HG03565 (cell line): ENCODE results near the gene CPA2.
"Not testable (repeated sequence)": the region's sequence is repeated elsewhere in the genome, so short reads cannot be mapped to it uniquely, and the experiment has no call there.

Experiments
- ATAC-seq: cut with Tn5 transposase; IDR thresholded peaks from one replicate; pipeline ENCODE4 v1.9.1; 2021; ENCODE audit warnings: mild to moderate bottlenecking, moderate library complexity; ENCODE audit not compliant: unreplicated experiment

The CPA2 gene

GRCh38 chr7:130249626-130250025 is 17.0 kb upstream of the CPA2 start:
- not testable (repeated sequence) for ATAC-seq

GRCh38 chr7:130254555-130254954 is 12.1 kb upstream of the CPA2 start:
- no peak for ATAC-seq

DNA sequence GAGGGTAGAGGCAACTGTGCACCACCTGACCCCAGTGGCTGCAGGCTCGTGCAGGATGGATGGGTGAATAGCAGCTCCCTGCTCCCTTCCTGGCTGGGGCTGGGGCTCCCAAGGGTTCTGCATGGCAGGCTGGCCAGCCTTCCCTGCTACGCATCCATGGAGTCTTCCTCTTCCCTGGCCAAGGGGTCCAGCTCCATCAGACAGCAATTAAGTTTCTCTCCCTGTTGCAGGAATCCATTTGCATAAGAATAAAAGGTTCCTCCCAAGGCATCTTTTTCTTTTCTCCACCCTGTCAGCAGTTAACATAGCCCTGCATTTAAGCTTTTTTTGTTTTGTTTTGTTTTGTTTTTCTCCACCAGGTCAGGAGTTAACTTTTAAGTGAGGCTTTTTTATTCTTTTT is 10.0 kb upstream of the CPA2 start:
- no peak for ATAC-seq

DNA sequence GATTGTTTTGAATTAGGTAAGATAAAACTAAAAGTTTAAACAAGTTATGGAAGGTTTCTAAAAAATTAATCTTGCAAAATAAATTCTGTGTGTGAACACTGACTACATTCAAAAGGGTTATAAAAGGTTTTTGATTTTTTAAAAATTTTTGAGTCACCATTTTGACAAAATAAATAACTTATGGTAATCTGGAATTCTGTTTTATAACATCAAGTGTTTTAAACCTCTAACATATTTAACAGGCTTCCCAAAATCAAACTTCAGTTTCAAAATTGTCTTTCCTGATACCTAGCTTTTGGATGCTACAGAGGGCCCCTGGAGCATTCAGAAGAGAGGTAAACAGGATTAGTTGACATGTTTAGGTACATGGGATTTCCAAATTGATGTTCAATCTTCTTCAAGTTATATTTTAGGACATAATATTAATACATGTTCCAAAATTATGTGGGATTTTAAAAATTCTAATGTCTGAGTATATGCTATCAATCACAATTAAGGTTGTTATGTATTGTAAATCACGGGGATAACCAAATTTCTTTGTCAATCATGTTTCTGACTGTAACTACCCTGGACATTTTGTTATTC is 8.1 kb upstream of the CPA2 start:
- ATAC-seq: no peak

DNA sequence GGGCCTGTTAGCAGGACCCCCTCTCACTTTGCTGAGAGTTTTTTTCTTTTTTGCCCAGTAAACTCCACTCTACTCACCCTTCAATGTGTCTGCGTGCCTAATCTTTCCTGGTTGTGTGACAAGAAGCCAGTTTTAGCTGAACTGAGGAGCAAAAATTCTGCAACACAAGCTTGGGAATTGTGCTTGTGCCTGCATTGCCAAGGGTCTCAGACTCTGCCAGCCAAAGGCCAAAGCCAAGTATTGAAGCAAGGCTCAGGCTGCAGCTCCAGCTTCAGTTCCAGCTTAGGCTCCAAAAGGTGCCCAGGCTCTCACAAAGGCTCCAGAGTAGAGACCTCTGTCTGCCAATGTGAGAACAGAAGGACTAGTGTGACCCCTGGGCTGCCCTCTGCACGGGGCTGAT is 4.2 kb upstream of the CPA2 start:
- ATAC-seq: no peak

GRCh38 chr7:130263130-130263529 is 3.5 kb upstream of the CPA2 start:
- no peak for ATAC-seq

DNA sequence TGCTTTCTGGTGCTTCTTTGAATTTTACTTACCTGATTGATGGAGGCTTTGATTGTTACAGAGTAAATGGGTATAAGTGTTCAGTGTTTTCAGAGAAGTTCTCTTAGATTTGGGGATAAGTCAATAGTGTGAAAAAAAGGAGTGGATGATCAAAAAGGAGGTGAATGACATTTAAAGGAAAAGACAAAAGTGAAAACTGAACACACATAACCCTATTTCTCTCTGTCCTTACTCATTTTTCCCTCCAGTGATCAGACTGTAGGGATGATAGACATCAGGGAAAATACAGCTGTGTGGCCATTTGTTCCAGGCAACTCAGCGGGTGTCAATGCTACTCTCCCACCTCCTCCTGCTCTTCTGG is 278 bp downstream of the CPA2 start:
- ATAC-seq: no peak

DNA sequence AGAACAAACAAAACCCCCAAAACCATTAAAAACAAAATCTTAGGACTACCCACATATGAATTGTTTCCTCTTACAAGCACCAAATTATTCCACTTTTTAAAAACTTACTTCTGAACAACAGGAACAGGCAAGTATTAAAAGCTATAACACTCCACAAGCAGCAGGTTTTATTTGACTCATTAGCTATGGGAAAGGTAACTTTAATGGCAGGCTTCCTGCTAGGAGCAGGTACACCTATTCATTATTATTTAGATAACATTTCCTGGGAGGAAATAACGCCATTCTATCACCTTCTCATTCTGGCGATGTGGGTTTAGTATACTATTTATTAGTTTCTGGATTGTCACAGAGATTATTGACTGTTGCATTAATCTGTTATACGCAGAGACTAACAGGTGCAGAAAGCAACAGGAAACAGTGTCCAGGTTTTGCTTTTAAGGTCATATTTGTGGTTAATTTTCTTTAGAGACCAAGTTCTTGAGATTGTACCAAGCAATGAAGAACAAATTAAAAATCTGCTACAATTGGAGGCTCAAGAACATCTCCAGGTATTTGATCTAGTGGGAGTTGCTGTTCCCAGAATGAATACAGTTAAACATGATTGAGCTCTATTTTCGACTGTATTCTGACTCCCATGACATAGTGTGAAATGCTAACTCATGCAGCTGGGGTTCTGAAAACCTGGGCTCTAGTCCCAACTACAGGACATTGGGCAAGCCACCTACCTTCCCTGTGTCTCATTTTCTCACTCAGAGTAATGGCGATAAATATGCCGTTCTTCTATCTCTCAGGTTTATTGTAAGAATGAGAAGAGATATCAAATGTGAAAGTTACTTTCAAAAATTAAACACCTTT is 2.0 kb downstream of the CPA2 start:
- ATAC-seq: no peak

DNA sequence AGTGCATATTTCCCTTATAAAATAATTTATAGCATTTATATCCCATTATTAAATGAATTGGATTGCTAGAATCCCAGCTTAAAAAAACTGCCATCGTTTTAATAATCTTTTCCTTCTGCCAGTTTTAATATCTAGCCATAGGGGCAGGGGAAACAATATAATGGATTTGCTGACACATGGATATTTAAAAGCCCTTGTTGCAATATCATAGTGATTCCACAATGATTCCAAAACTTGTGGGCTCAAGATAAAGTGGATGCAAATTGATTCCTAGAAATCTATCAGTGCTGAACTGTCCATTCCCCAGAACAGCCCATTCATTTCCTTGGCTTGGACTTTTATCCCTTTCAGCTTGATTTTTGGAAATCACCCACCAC is 2.6 kb downstream of the CPA2 start:
- no peak for ATAC-seq

GRCh38 chr7:130270947-130271800 is 4.5 kb downstream of the CPA2 start:
- ATAC-seq: no peak

GRCh38 chr7:130272381-130273080 is 5.9 kb downstream of the CPA2 start:
- ATAC-seq: no peak

DNA sequence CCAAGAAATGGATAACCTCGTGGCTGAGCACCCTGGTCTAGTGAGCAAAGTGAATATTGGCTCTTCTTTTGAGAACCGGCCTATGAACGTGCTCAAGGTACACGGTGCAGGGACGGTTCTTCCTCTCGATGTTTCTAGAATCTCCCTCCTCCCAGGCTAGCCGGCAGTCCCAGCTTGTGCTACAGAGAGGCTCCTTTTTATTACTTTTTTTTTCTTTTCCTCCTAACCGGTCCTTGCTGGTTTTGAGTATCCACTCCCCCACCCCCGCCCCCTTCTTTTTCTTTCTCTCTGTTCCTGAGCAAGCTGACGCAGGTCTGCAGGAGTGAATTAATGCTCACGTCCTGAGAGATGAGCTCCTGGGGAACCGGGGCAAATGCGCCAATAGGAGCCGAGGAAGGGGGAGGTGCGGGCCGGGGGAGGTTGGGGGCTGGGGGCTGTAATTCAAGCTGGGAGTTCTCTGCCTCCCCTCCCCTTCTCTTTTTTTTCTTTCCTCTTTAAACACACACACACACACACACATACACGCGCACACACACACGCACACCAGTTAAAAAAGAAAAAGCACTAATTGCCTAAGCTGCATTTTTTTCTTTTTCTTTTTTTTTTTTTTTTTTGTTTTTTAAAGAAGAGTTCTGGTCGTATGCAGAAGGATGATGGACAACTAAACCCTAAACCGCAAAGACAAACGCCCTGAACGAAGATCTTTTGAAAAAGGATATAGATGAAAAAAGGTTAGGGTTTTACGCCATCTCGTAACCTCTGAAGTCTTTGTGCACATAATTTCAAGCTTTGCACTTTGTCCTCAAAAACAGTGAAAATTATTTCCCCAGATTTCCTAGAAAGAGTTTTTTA is 6.6 kb downstream of the CPA2 start:
- ATAC-seq: no peak

- no peak for ATAC-seq
These were observed 7.2 kb downstream of the CPA2 start for GRCh38 chr7:130273933-130274255.

GRCh38 chr7:130274296-130274695 is 7.6 kb downstream of the CPA2 start:
- ATAC-seq: no peak

- no peak for ATAC-seq
These were observed 8.4 kb downstream of the CPA2 start for GRCh38 chr7:130274983-130275591.

- ATAC-seq: no peak
These were observed 9.2 kb downstream of the CPA2 start for GRCh38 chr7:130275826-130276297.

- ATAC-seq: no peak
These were observed 10.4 kb downstream of the CPA2 start for GRCh38 chr7:130276796-130277762.

DNA sequence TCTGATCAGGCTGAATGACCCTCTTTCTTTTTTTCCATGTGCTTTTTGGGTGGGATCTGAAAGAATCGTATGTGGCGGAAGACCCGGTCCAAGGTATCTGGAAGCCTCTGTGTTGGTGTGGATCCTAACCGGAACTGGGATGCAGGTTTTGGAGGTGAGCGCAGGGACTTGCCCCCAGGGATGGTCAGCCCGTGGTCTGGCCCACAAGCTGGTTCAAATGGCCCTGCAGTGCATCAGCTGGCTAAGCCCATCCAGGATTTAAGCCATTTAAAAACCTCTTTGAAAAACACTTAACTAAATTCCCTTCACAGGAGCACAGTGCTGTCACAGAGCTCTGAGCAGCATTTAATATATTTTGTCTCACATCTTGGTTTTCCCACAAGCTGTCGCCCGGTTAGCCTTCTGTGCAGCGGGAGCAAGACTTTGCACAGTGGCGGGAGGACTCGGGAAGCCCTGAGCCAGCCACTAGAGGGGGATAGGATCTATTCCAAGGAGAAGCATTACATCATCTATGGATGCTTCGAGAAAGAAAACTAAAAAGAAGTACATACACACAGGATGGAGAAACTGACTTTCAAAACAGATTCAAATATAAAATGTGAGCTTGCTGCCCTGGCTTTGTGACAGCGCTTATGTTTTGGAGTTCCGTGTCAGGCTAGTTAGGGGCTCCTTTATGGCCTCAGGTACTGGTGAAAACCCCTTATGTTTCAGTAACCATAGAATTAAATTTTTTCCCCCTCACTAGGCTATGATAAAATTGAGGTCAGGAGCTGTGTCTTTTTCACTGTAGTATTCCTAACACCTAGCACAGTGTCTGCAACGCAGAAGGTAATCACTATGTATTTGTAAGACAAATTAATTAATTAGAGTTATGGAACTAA is 11.3 kb downstream of the CPA2 start:
- ATAC-seq: no peak
